ENCODE measurements around the gene ASTN1.

Gene ASTN1

GRCh38 chr1:176976771-176977170 lies 187.7 kb downstream of the ASTN1 start:
- DNase-seq = no peak

GRCh38 chr1:176976225-176976624 lies 188.3 kb downstream of the ASTN1 start:
- DNase-seq = no peak

GRCh38 chr1:176964687-176965086 lies 199.8 kb downstream of the ASTN1 start:
- no peak for DNase-seq

GRCh38 chr1:176963181-176963580 lies 201.3 kb downstream of the ASTN1 start:
- no peak for DNase-seq

- no peak for DNase-seq
Measured at GRCh38 chr1:176961678-176962077, 202.8 kb downstream of the ASTN1 start.

- DNase-seq = no peak
Measured at GRCh38 chr1:176959191-176959820, 205.2 kb downstream of the ASTN1 start.

GRCh38 chr1:176957603-176958002 lies 206.9 kb downstream of the ASTN1 start:
- DNase-seq = no peak

- no peak for DNase-seq
Measured at GRCh38 chr1:176954242-176954641, 210.3 kb downstream of the ASTN1 start.

- no peak for DNase-seq
Measured at GRCh38 chr1:176950736-176951324, 213.7 kb downstream of the ASTN1 start.

GRCh38 chr1:176949033-176949662 lies 215.4 kb downstream of the ASTN1 start:
- no peak for DNase-seq

GRCh38 chr1:176944606-176945005 lies 219.9 kb downstream of the ASTN1 start:
- DNase-seq = no peak

- no peak for DNase-seq
Measured at GRCh38 chr1:176943783-176944182, 220.7 kb downstream of the ASTN1 start.

GRCh38 chr1:176942346-176942745 lies 222.2 kb downstream of the ASTN1 start:
- no peak for DNase-seq

- no peak for DNase-seq
Measured at GRCh38 chr1:176939993-176940392, 224.5 kb downstream of the ASTN1 start.

- no peak for DNase-seq
Measured at GRCh38 chr1:176938375-176938774, 226.1 kb downstream of the ASTN1 start.

- no peak for DNase-seq
Measured at GRCh38 chr1:176934370-176934769, 230.1 kb downstream of the ASTN1 start.

GRCh38 chr1:176932114-176933104 lies 232.1 kb downstream of the ASTN1 start:
- no peak for DNase-seq

- no peak for DNase-seq
Measured at GRCh38 chr1:176931526-176931925, 233.0 kb downstream of the ASTN1 start.

- DNase-seq = no peak
Measured at GRCh38 chr1:176926330-176927086, 238.0 kb downstream of the ASTN1 start.

- no peak for DNase-seq
Measured at GRCh38 chr1:176925223-176925622, 239.3 kb downstream of the ASTN1 start.

GRCh38 chr1:176923283-176923682 lies 241.2 kb downstream of the ASTN1 start:
- DNase-seq = no peak

All from KG1 (cell line).